Measurements from ENCODE around the gene SURF1. TPM values are rescaled to one million over a fixed set of nuclear protein-coding genes. Genes with fewer than 3 reads are reported as not detected.

SURF1 gene
- total RNA-seq: 43.9 TPM
- long read RNA-seq, transcript SURF1-204 (5 exons, 931 nt): minor isoform, 16 of 73 reads
- long read RNA-seq, transcript SURF1-205 (8 exons, 991 nt): minor isoform, 7 of 73 reads
- long read RNA-seq, transcript SURF1-201 (9 exons, 1,093 nt): major isoform, 44 of 73 reads
- long read RNA-seq, partial matches to known transcripts: 2 of 73 reads
- long read RNA-seq, other reads (novel, unspliced or antisense): 4 of 73 reads

GRCh38 chr9:133356391-133357091 is at the start of gene SURF1, which contains the start of gene SURF2:
Gene SURF1, minus strand, starts transcription at chr9:133356487. Its CDS starts 34 bp downstream, at chr9:133356453.
Gene SURF2, plus strand, starts transcription at chr9:133356550. Its CDS starts 43 bp downstream, at chr9:133356593.
- peak within 1 kb of the TSS; percentile 82 for H3K27ac ChIP-seq
- intact Hi-C loops (cut with DNase I): no loop called here
- H3K27me3 ChIP-seq: no peaks in the 10 kb centered on the region
- H3K36me3 ChIP-seq: peaks cover 50% of the 10 kb centered on the region
- H3K9me3 ChIP-seq: no peaks in the 10 kb centered on the region
- peak; percentile 96 for DNase-seq
- TF ChIP-seq, protein P1, sequence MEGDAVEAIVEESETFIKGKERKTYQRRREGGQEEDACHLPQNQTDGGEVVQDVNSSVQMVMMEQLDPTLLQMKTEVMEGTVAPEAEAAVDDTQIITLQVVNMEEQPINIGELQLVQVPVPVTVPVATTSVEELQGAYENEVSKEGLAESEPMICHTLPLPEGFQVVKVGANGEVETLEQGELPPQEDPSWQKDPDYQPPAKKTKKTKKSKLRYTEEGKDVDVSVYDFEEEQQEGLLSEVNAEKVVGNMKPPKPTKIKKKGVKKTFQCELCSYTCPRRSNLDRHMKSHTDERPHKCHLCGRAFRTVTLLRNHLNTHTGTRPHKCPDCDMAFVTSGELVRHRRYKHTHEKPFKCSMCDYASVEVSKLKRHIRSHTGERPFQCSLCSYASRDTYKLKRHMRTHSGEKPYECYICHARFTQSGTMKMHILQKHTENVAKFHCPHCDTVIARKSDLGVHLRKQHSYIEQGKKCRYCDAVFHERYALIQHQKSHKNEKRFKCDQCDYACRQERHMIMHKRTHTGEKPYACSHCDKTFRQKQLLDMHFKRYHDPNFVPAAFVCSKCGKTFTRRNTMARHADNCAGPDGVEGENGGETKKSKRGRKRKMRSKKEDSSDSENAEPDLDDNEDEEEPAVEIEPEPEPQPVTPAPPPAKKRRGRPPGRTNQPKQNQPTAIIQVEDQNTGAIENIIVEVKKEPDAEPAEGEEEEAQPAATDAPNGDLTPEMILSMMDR (IDR thresholded peaks at IDR 0.05): no peak
- peak; percentile 95 for ATAC-seq
- H3K4me3 ChIP-seq: peak within 1 kb of the TSS; percentile 85
- peaks cover 18% of the 10 kb centered on the region for H3K4me1 ChIP-seq

- no peaks in the 10 kb centered on the region for H3K4me1 ChIP-seq
- intact Hi-C loops (cut with DNase I): loop anchor here (5.0 kb wide), 1 partner anchor 77 kb away; no protein-coding TSS in a partner anchor
- no peaks in the 10 kb centered on the region for H3K9me3 ChIP-seq
- ATAC-seq (no peak), DNase-seq (no peak)
- no peak overlapping the region for H3K27ac ChIP-seq
- no peaks in the 10 kb centered on the region for H3K27me3 ChIP-seq
- H3K36me3 ChIP-seq: peaks cover 62% of the 10 kb centered on the region
- H3K4me3 ChIP-seq: no peak overlapping the region
- TF ChIP-seq, protein P1 (IDR thresholded peaks at IDR 0.05): no peak
Measured at GRCh38 chr9:133405508-133406438, 49.5 kb upstream of the SURF1 start.

GRCh38 chr9:133404454-133405002 is 48.2 kb upstream of the SURF1 start:
- Histone ChIP-seq H3K27me3 (no peaks in the 10 kb centered on the region), H3K27ac (no peak overlapping the region), H3K4me1 (no peaks in the 10 kb centered on the region), H3K4me3 (no peak overlapping the region), H3K36me3 (peaks cover 50% of the 10 kb centered on the region), H3K9me3 (no peaks in the 10 kb centered on the region)
- TF ChIP-seq, protein P1 (IDR thresholded peaks at IDR 0.05): no peak
- no peak for DNase-seq
- ATAC-seq: no peak
- intact Hi-C loops (cut with DNase I): loop anchor here (5.0 kb wide), 1 partner anchor 78 kb away; no protein-coding TSS in a partner anchor

GRCh38 chr9:133403766-133404453 is 47.6 kb upstream of the SURF1 start:
- Histone ChIP-seq H3K27ac (no peak overlapping the region), H3K9me3 (no peaks in the 10 kb centered on the region), H3K4me3 (no peak overlapping the region), H3K27me3 (no peaks in the 10 kb centered on the region), H3K4me1 (no peaks in the 10 kb centered on the region), H3K36me3 (peaks cover 43% of the 10 kb centered on the region)
- ATAC-seq: peak; percentile 80
- peak; percentile 82 for DNase-seq
- TF ChIP-seq, protein P1 (IDR thresholded peaks at IDR 0.05): peak; percentile 60
- intact Hi-C loops (cut with DNase I): no loop called here

DNA sequence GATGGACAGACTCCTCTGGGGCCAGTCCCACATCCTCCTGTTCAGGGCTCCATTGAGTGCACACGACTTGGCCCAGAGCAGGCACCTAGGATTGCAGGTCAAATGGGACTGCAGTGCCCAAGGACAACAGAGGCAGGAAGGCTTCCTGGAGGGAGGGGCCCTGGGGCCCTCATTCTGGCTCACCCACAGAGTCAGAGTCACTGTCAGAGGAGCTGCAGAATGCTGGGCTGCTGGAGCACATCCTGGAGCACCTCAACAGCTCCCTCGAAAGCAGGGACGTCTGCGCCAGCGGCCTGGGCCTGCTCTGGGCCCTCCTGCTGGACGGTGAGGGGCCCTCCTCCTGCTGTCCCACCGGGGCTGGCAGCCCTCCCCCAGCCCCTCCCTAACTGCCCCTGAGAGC is 46.4 kb upstream of the SURF1 start:
- Histone ChIP-seq H3K9me3 (no peaks in the 10 kb centered on the region), H3K4me1 (no peaks in the 10 kb centered on the region), H3K36me3 (peaks cover 34% of the 10 kb centered on the region), H3K4me3 (no peak overlapping the region), H3K27me3 (no peaks in the 10 kb centered on the region), H3K27ac (no peak overlapping the region)
- TF ChIP-seq, protein P1 (IDR thresholded peaks at IDR 0.05): no peak
- DNase-seq (no peak), ATAC-seq (no peak)
- intact Hi-C loops (cut with DNase I): no loop called here
